GM19240 (cell line): Measurements from ENCODE around the gene STARD3NL.
"Not testable (repeated sequence)": the region's sequence is repeated elsewhere in the genome, so short reads cannot be mapped to it uniquely, and the experiment has no call there.

Experiments used
- DNase-seq: peaks from one replicate; pipeline ENCODE4 v3.0.0; 2011; ENCODE audit warnings: low spot score; ENCODE audit not compliant: insufficient read length

STARD3NL gene

GRCh38 chr7:38222481-38223096, 44.5 kb downstream of the STARD3NL start:
- peak; percentile 8 for DNase-seq

GRCh38 chr7:38223306-38223705, 45.3 kb downstream of the STARD3NL start:
- DNase-seq, result no peak

- DNase-seq, result no peak
Observed at GRCh38 chr7:38224392-38224791, 46.3 kb downstream of the STARD3NL start.

- no peak for DNase-seq
Observed at GRCh38 chr7:38229386-38229785, 51.3 kb downstream of the STARD3NL start.

- no peak for DNase-seq
Observed at GRCh38 chr7:38229884-38230642, 52.0 kb downstream of the STARD3NL start.

GRCh38 chr7:38232502-38233366, 54.7 kb downstream of the STARD3NL start:
- DNase-seq, result peak; percentile 3

GRCh38 chr7:38234759-38235158, 56.7 kb downstream of the STARD3NL start:
- DNase-seq, result not testable (repeated sequence)

GRCh38 chr7:38235606-38236005, 57.6 kb downstream of the STARD3NL start:
- DNase-seq, result no peak

- not testable (repeated sequence) for DNase-seq
Observed at GRCh38 chr7:38239129-38239528, 61.1 kb downstream of the STARD3NL start.

- no peak for DNase-seq
Observed at GRCh38 chr7:38241071-38241470, 63.0 kb downstream of the STARD3NL start.

- no peak for DNase-seq
Observed at GRCh38 chr7:38242814-38243213, 64.8 kb downstream of the STARD3NL start.

- not testable (repeated sequence) for DNase-seq
Observed at GRCh38 chr7:38243345-38243744, 65.3 kb downstream of the STARD3NL start.

- no peak for DNase-seq
Observed at GRCh38 chr7:38244516-38244915, 66.5 kb downstream of the STARD3NL start.

GRCh38 chr7:38245409-38245977, 67.4 kb downstream of the STARD3NL start:
- no peak for DNase-seq

GRCh38 chr7:38248069-38248567, 70.1 kb downstream of the STARD3NL start:
- DNase-seq, result no peak

- not testable (repeated sequence) for DNase-seq
Observed at GRCh38 chr7:38249849-38250248, 71.8 kb downstream of the STARD3NL start.

- no peak for DNase-seq
Observed at GRCh38 chr7:38257350-38257677, 79.3 kb downstream of the STARD3NL start.

GRCh38 chr7:38259157-38259556, 81.1 kb downstream of the STARD3NL start:
- not testable (repeated sequence) for DNase-seq

GRCh38 chr7:38261601-38262000, 83.6 kb downstream of the STARD3NL start:
- DNase-seq, result not testable (repeated sequence)

GRCh38 chr7:38262026-38262425, 84.0 kb downstream of the STARD3NL start:
- not testable (repeated sequence) for DNase-seq

- no peak for DNase-seq
Observed at GRCh38 chr7:38262545-38262944, 84.5 kb downstream of the STARD3NL start.
